Measurements from ENCODE around the gene CEL.
"Not testable (repeated sequence)": the region's sequence is repeated elsewhere in the genome, so short reads cannot be mapped to it uniquely, and the experiment has no call there.

Gene CEL

GRCh38 chr9:133088756-133089155, 27.0 kb downstream of the CEL start:
- Histone ChIP-seq H3K27ac (no peak overlapping the region), H3K4me3 (no peak overlapping the region)
- DNase-seq (ENCODE audit: low spot score) = no peak
- TF ChIP-seq CTCF (IDR thresholded peaks at IDR 0.05) = no peak

- DNase-seq (ENCODE audit: low spot score) = no peak
- H3K4me3 ChIP-seq = no peak overlapping the region
- no peak for TF ChIP-seq CTCF (IDR thresholded peaks at IDR 0.05)
- H3K27ac ChIP-seq = no peak overlapping the region
Measured at GRCh38 chr9:133089271-133089671, 27.5 kb downstream of the CEL start.

- DNase-seq (ENCODE audit: low spot score) = no peak
- Histone ChIP-seq H3K4me3 (no peak overlapping the region), H3K27ac (no peak overlapping the region)
- no peak for TF ChIP-seq CTCF (IDR thresholded peaks at IDR 0.05)
Measured at GRCh38 chr9:133090187-133090586, 28.4 kb downstream of the CEL start.

- TF ChIP-seq CTCF (IDR thresholded peaks at IDR 0.05) = no peak
- peak; percentile 69 for DNase-seq (ENCODE audit: low spot score)
- Histone ChIP-seq H3K27ac (no peak overlapping the region), H3K4me3 (no peak overlapping the region)
Measured at GRCh38 chr9:133090752-133091385, 29.1 kb downstream of the CEL start.

GRCh38 chr9:133094351-133094750, 32.6 kb downstream of the CEL start:
- not testable (repeated sequence) for DNase-seq (ENCODE audit: low spot score); H3K4me3 ChIP-seq; H3K27ac ChIP-seq

GRCh38 chr9:133094842-133095393, 33.1 kb downstream of the CEL start:
- no peak for TF ChIP-seq CTCF (IDR thresholded peaks at IDR 0.05)
- no peak overlapping the region for H3K4me3 ChIP-seq
- no peak overlapping the region for H3K27ac ChIP-seq
- no peak for DNase-seq (ENCODE audit: low spot score)

- no peak overlapping the region for H3K27ac ChIP-seq
- no peak for TF ChIP-seq CTCF (IDR thresholded peaks at IDR 0.05)
- no peak overlapping the region for H3K4me3 ChIP-seq
- DNase-seq (ENCODE audit: low spot score) = no peak
Measured at GRCh38 chr9:133098104-133098754, 36.4 kb downstream of the CEL start.
